SHP77 treated with DMSO at 0.1 percent for 48 hours (cell line): Measurements from ENCODE around the gene IQGAP2.

Experiments used
- DNase-seq: peaks from one replicate; lab custom pipeline; 2025; lab: John Stamatoyannopoulos, UW

IQGAP2 gene

GRCh38 chr5:76690037-76690679 is 287.1 kb downstream of the IQGAP2 start:
- DNase-seq = no peak

GRCh38 chr5:76690704-76691466 is 287.8 kb downstream of the IQGAP2 start:
- no peak for DNase-seq

- DNase-seq = no peak
These were observed 288.6 kb downstream of the IQGAP2 start for GRCh38 chr5:76691467-76692273.

DNA sequence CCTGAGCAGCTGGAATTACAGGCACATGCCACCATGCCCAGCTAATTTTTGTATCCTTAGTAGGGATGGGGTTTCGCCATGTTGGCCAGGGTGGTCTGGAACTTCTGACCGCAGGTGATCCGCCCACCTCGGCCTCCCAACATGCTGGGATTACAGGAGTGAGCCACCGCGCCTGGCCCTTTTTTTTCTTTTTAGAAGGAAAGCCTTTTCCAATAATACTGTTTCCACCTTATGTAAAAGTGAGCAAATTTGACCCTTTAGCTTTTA is 289.1 kb downstream of the IQGAP2 start:
- DNase-seq = no peak

GRCh38 chr5:76692651-76693050 is 289.6 kb downstream of the IQGAP2 start:
- no peak for DNase-seq

DNA sequence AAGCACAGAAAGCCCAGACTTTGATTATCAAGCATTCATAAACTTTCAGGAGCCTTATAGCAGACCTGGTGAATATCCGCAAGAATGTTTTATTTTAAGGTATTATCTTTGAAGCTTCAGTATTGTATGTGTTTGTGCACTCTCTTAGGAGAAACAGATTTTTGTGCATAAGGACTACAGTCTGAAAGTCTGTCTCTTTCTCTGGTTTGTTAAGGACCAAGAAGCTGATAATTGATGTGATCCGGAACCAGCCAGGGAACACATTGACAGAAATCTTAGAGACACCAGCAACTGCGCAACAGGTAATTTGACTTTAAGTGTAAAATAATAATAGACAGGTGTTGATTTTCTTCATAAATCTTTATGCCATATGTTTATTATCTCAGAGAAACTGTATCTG is 290.1 kb downstream of the IQGAP2 start:
- no peak for DNase-seq

DNA sequence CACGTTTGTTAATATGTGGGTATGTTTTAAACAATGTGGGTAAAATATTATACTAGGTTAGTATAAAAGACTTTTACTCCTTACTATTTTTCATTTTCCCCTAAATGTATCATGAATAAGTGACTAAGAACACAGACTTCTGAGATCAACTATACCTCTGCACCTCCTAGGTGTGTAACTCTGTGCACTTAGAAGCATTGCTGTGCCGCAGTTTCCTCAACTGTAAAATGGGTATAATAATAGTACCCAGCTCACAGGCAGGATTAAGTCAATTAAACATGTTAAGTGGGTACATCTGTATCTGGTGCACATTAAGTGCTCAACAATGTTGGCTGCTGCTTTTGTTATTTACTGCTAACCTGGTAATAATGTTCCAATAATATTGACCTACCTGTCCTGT is 291.2 kb downstream of the IQGAP2 start:
- DNase-seq = no peak

- no peak for DNase-seq
These were observed 292.3 kb downstream of the IQGAP2 start for GRCh38 chr5:76695346-76695745.

DNA sequence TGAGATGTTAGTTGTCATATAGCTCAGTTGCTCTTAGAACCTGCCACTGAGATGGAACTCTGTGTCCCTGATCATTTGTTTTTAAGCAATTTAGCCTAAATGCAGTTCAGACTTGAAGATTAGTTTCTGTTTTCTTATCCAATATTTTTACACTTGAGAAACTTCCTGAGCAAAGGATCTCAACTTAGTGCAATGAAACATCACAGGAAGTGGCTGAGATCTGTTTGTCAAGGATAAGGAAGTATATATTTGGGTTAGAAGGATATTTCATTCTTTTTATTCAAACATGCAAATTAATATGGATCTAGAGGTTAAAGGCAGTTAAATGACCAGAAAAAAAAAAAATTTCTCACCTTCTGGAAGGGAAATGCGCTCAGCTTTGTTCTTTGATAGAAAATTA is 293.2 kb downstream of the IQGAP2 start:
- no peak for DNase-seq

DNA sequence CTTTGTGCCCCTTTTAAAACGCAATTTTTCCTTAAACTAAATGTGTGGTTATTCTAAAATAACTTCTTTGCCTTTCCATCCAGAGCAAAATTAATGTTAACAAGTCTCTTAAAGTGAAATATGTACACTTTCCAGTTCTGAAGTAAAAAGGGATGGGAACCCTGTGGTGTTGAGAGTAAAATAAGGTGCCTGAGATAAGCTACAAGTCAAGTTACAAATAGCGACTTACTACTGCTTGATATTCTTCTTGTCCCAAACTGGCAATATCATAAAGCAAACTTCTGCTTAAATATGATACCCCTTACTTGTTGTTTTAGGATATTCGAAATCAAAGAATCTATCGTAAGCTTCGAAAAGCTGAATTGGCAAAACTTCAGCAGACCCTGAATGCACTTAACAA is 294.6 kb downstream of the IQGAP2 start:
- DNase-seq = no peak

DNA sequence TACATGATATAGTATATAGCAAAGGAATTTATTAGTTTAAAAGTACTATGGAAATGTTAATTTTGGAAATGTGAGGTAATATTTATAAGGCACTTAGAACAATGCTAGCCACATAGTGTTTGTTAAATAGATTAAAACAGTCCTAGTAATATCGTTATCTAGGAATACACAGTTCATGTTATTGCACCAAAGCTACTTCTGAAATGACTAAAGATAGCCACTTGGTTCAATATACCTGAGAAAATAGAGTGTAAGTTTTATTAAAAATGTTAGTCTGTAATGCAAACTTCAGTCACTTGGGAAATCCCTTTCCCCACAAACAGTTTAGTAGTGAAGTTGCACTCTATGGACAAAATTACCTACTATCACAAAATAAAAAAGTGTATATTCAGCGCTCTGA is 297.5 kb downstream of the IQGAP2 start:
- no peak for DNase-seq

DNA sequence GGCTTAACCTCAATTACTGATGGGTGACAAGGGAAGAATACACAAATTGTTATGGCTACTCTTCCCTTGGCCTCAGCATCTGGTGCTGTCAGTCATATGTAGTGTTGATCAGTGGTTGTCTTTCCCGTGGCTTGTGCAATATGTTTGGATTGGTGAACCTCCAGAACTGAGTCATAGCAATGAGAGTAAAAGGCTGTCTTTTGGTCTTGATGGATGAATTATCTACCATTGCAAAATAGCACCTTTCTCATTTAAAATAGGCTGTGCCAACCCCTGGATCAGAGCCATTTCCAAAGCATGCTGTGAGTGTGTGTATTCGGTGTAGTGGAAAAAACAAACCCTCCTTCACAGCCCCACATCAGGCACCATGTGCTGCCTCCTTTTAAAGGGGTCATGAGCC is 298.2 kb downstream of the IQGAP2 start:
- no peak for DNase-seq

GRCh38 chr5:76703707-76704106 is 300.6 kb downstream of the IQGAP2 start:
- DNase-seq = no peak

DNA sequence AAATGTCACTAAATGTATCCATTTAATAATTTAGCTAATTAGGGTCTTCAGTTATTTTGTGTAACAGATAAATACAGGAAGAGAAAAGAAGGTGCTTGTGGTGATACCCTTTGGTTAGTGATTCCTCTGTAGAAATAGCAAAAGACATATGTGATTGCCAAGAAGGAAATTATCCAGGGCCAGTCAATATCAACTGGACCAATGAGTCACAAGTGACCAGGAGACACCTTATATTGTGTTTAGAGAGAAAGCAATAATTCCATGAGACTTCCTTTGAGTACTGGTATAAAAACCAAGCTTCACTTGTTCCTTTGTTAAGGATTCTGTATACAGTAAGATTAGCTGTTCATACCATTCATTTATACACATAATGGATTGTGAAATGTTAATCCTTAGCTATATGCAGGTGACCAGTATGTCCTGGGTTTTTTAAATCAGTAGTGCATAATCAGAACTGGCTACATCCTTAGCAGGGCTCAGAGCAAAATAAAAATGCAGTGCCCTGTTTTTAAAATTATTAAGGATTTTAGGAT is 301.1 kb downstream of the IQGAP2 start:
- no peak for DNase-seq

GRCh38 chr5:76705574-76705973 is 302.5 kb downstream of the IQGAP2 start:
- no peak for DNase-seq

DNA sequence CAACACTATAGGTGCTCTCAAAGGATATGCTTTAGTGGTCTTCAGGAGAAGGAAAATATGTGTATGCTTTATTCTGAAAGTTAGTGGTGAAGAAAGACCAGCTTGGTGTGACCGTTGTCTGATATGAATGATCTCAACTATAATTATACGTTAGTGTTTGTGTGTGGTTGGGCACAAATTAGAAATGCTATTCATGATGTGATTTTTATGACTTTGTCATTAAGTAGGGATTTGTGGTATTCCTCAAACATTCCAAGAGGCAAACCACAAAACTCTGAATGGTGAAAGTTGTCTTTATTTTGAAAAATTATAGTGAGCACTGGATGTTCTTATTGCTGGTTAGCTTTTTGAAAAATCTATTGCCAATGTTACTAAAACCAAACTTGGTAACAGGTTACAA is 306.7 kb downstream of the IQGAP2 start:
- no peak for DNase-seq

DNA sequence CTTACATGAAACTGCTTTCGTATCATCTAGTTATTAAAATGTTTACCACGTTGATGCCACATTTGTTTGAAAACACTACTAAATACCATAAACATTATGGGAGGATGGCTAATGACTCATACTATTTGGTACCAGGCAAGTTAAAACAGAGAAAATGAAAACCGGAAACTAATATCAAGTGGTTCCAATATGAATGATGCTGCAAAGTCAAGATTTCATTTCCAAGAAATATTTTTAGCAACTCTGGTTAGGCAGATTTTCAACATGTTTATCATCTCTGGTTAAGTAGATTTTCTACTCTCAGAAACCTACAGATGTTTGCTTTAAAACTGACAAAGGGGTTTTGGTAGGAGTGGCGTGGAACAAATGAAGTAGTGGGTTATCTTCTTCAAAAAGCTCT is 307.9 kb downstream of the IQGAP2 start:
- no peak for DNase-seq

- DNase-seq = no peak
These were observed 311.8 kb downstream of the IQGAP2 start for GRCh38 chr5:76714751-76715485.

DNA sequence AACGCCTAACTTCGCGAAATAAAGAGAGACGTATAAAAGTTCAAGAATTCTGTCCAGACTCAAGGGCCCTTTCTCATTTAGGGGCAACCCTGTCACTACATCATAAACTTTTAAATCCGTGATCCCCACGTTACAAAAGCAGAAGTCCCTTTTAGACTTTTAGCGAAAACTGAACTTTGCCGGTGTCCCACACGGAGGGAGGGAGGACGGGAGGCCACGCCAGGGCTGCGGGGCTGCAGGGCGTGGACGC is 312.3 kb downstream of the IQGAP2 start:
- DNase-seq = no peak

DNA sequence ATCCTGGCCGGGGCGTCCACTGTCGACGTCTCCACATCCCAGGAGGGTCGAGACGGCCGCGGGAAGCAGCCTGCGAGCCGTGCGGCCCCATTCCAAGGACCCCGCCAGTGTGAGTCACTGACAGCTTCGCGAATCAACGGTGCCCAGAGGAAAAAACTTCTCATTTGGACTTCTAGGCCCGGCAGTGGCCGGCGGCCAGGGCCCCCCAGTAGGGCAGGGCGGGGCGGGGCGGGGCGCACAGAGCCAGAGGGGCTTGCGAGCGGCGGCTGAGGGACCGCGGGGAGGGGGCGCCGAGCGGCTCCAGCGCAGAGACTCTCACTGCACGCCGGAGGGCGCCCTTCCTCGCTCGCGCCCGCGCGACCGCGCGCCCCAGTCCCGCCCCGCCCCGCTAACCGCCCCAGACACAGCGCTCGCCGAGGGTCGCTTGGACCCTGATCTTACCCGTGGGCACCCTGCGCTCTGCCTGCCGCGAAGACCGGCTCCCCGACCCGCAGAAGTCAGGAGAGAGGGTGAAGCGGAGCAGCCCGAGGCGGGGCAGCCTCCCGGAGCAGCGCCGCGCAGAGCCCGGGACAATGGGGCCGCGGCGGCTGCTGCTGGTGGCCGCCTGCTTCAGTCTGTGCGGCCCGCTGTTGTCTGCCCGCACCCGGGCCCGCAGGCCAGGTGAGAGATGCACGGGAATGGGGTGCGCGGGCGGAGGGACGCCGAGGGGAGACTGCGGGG is 312.8 kb downstream of the IQGAP2 start, which contains the start of gene F2R:
Gene F2R, plus strand, starts transcription at position 391 of the 720 bp plus-strand sequence. Its CDS starts 182 bp downstream, at position 573.
- no peak for DNase-seq

GRCh38 chr5:76716456-76717157 is 313.5 kb downstream of the IQGAP2 start:
- DNase-seq = no peak
